Measurements from ENCODE around the gene L1CAM.

DNA sequence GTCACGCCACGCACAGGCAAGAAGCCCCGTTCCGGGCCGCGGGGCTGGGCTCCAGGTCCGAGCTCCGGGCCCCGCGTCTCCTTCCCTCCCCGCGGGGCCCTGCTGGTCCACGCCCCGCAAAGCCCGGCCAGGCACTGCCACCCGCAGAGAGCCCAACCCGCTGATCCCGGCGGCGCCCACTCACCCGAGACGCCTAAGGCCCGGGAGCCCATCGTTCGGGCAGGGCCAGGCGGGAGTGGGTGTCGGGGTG lies 56.5 kb downstream of the L1CAM start:
- TF ChIP-seq POLR2A (IDR thresholded peaks at IDR 0.05), result no peak
- TF ChIP-seq, protein P1, sequence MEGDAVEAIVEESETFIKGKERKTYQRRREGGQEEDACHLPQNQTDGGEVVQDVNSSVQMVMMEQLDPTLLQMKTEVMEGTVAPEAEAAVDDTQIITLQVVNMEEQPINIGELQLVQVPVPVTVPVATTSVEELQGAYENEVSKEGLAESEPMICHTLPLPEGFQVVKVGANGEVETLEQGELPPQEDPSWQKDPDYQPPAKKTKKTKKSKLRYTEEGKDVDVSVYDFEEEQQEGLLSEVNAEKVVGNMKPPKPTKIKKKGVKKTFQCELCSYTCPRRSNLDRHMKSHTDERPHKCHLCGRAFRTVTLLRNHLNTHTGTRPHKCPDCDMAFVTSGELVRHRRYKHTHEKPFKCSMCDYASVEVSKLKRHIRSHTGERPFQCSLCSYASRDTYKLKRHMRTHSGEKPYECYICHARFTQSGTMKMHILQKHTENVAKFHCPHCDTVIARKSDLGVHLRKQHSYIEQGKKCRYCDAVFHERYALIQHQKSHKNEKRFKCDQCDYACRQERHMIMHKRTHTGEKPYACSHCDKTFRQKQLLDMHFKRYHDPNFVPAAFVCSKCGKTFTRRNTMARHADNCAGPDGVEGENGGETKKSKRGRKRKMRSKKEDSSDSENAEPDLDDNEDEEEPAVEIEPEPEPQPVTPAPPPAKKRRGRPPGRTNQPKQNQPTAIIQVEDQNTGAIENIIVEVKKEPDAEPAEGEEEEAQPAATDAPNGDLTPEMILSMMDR (IDR thresholded peaks at IDR 0.05), result no peak

Data from lower leg skin (tissue), 3 donors.